MM.1S (cell line): ENCODE results near the gene BRIP1.

Experiments
- EZH2 ChIP-seq: fragments of 300-600 bp; sonication (generic); optimal IDR thresholded peaks from 2 replicates; pipeline ENCODE3; 2017; ENCODE audit warnings: low read depth, mild to moderate bottlenecking, antibody characterized with exemption, low read length, mixed read lengths
- EZH2phosphoT487 ChIP-seq: fragments of 300-600 bp; sonication (generic); IDR thresholded peaks from 2 replicates; pipeline ENCODE4 v1.6.1; 2018; ENCODE audit warnings: antibody characterized with exemption, low read length

GRCh38 chr17:61806081-61806828 is 57.1 kb downstream of the BRIP1 start:
- no peak for TF ChIP-seq EZH2phosphoT487
- no peak for TF ChIP-seq EZH2
